B cell (primary cell): ENCODE data around the gene TMEM132D. TPM values are rescaled to one million over a fixed set of nuclear protein-coding genes. Genes with fewer than 3 reads are reported as not detected.

Experiments used
- ATAC-seq: fragments of 200-7000 bp; cut with Tn5 transposase; one replicate; pipeline ENCODE4 v1.10.0; 2021; ENCODE audit warnings: low read depth, mild to moderate bottlenecking, moderate number of reproducible peaks, moderate library complexity
- CTCF ChIA-PET: fragments of 350-600 bp; sonication (Branson Sonifier 250); formaldehyde crosslinking; loops from one replicate; lab custom pipeline; 2021; ENCODE audit warnings: antibody characterized with exemption, inconsistent platforms; lab: Charles Lee
- POLR2A ChIA-PET: fragments of 350-600 bp; sonication (Branson Sonifier 250); formaldehyde crosslinking; loops from one replicate; lab custom pipeline; 2021; ENCODE audit warnings: antibody characterized with exemption; lab: Charles Lee
- DNase-seq: peaks from one replicate; pipeline ENCODE4 v3.0.0; 2013
- H2AFZ ChIP-seq: 2 replicates; pipeline ENCODE4 v1.6.1; 2012; ENCODE audit warnings: mild to moderate bottlenecking, low read depth, low read length; ENCODE audit not compliant: insufficient read depth, poor library complexity, severe bottlenecking
- H3K27ac ChIP-seq, 2 donors: 1 replicate in 1 of 2; 2 replicates in 1 of 2; pipeline ENCODE4 v1.5.1; 2012 to 2013; ENCODE audit warnings: low read length in 2 of 2, mild to moderate bottlenecking in 2 of 2, moderate library complexity in 1 of 2
- H3K27me3 ChIP-seq, 4 experiments: fragments of 200-600 bp in 1 of 4; sonication (generic) in 1 of 4; replicated peaks in 1 of 4; 1 replicate in 2 of 4; 2 replicates in 2 of 4; pipeline versions ENCODE4 v1.6.1 to v1.7.0; 2013 to 2016; ENCODE audit warnings: low read length in 3 of 4, mild to moderate bottlenecking in 2 of 4, mixed read lengths in 1 of 4, moderate library complexity in 1 of 4; ENCODE audit not compliant: insufficient read depth in 4 of 4, control insufficient read depth in 3 of 4; ENCODE audit errors: control extremely low read depth in 1 of 4
- H3K36me3 ChIP-seq, 2 experiments: replicated peaks in 1 of 2; 1 replicate in 1 of 2; 2 replicates in 1 of 2; pipeline versions ENCODE4 v1.6.1 to v1.7.1; 2013; ENCODE audit warnings: low read length in 1 of 2; ENCODE audit not compliant: insufficient read depth in 2 of 2, control insufficient read depth in 1 of 2; ENCODE audit errors: control extremely low read depth in 1 of 2, extremely low read depth in 1 of 2
- H3K4me1 ChIP-seq, 2 donors: fragments of 200-600 bp in 1 of 2; sonication (generic) in 1 of 2; 1 replicate in 1 of 2; 2 replicates in 1 of 2; pipeline versions ENCODE4 v1.5.1 to v1.6.1; 2013 to 2017; ENCODE audit warnings: low read length in 2 of 2; ENCODE audit not compliant: control insufficient read depth in 2 of 2, insufficient read depth in 2 of 2
- H3K4me2 ChIP-seq: replicated peaks from 2 replicates; pipeline ENCODE3; 2012; ENCODE audit warnings: mild to moderate bottlenecking, low read depth, low read length; ENCODE audit not compliant: poor library complexity, severe bottlenecking
- H3K4me3 ChIP-seq, 5 experiments: fragments of 200-600 bp in 1 of 5; sonication (generic) in 1 of 5; 1 replicate in 3 of 5; 2 replicates in 2 of 5; pipeline versions ENCODE4 v1.5.1 to v1.7.0; 2011 to 2016; ENCODE audit warnings: low read length in 4 of 5, mild to moderate bottlenecking in 4 of 5, low read depth in 2 of 5, control low read depth in 1 of 5, moderate library complexity in 1 of 5; ENCODE audit not compliant: insufficient read depth in 1 of 5; ENCODE audit errors: control extremely low read depth in 1 of 5, extremely low read depth in 1 of 5
- H3K79me2 ChIP-seq: fragments of 200-600 bp; sonication (generic); one replicate; pipeline ENCODE4 v1.6.0; 2016; ENCODE audit warnings: low read length; ENCODE audit not compliant: control insufficient read depth, insufficient read depth
- H3K9ac ChIP-seq: fragments of 200-600 bp; sonication (generic); 2 replicates; pipeline ENCODE4 v1.6.1; 2017; ENCODE audit warnings: mild to moderate bottlenecking, low read length, moderate library complexity
- H3K9me3 ChIP-seq, 3 donors: one replicate each; pipeline versions ENCODE4 v1.6.1 to v1.7.1; 2013; ENCODE audit warnings: low read length in 2 of 3; ENCODE audit not compliant: control insufficient read depth in 2 of 3, insufficient read depth in 1 of 3; ENCODE audit errors: control extremely low read depth in 1 of 3
- H4K20me1 ChIP-seq: 2 replicates; pipeline ENCODE4 v1.6.0; 2012; ENCODE audit warnings: mild to moderate bottlenecking, low read length; ENCODE audit not compliant: insufficient read depth, control insufficient read depth, poor library complexity, severe bottlenecking
- H3K27ac Mint-ChIP-seq: one replicate; pipeline ENCODE4 v1.8.0; 2021; ENCODE audit warnings: mixed read lengths
- H3K27me3 Mint-ChIP-seq: one replicate; pipeline ENCODE4 v1.8.0; 2021; ENCODE audit warnings: mixed read lengths
- H3K4me1 Mint-ChIP-seq: one replicate; pipeline ENCODE4 v1.8.0; 2021; ENCODE audit warnings: mixed read lengths
- H3K4me3 Mint-ChIP-seq: one replicate; pipeline ENCODE4 v1.8.0; 2021; ENCODE audit warnings: mixed read lengths
- H3K9me3 Mint-ChIP-seq: one replicate; pipeline ENCODE4 v1.8.0; 2022; ENCODE audit warnings: mixed read lengths; ENCODE audit not compliant: insufficient read depth
- EZH2 ChIP-seq: IDR thresholded peaks from 2 replicates; pipeline ENCODE4 v1.6.1; 2012; ENCODE audit warnings: borderline replicate concordance, low read depth, mild to moderate bottlenecking, moderate library complexity, low read length; ENCODE audit not compliant: insufficient read depth, poor library complexity, severe bottlenecking
- WGBS: methylation state at CpG from one replicate; pipeline ENCODE4 v1.1.5; 2013; ENCODE audit warnings: missing lambda C conversion rate; ENCODE audit not compliant: insufficient coverage; 5-methylcytosine and 5-hydroxymethylcytosine counted together
- intact Hi-C: fragments of 100-400 bp; cut with micrococcal nuclease; formaldehyde crosslinking; loops from one replicate; pipeline ENCODE4 v1.10.0; 2022
- polyA plus RNA-seq: library from polyadenylated mRNA; depleted of rRNA; stranded (reverse); fragments of >200 nt; gene quantifications from 2 replicates; pipeline ENCODE4 v1.2.3, GENCODE V29; 2012
- total RNA-seq, 2 donors: library from RNA; stranded (reverse); fragments of 120-200 nt in 1 of 2; gene quantifications; 1 replicate in 1 of 2; 2 replicates in 1 of 2; pipeline versions ENCODE4 v1.2.3 to v1.2.4, GENCODE V29; 2013 to 2022
- TF ChIP-seq, protein P1 (sequence below): fragments of 200-600 bp; IDR thresholded peaks from one replicate; pipeline ENCODE4 v1.8.0; 2022; ENCODE audit warnings: antibody characterized with exemption, mild to moderate bottlenecking

The TMEM132D gene
- total and polyA plus RNA-seq, 2 donors (not counting 1 experiment from before 2014, with no cell fraction given), result not detected

DNA sequence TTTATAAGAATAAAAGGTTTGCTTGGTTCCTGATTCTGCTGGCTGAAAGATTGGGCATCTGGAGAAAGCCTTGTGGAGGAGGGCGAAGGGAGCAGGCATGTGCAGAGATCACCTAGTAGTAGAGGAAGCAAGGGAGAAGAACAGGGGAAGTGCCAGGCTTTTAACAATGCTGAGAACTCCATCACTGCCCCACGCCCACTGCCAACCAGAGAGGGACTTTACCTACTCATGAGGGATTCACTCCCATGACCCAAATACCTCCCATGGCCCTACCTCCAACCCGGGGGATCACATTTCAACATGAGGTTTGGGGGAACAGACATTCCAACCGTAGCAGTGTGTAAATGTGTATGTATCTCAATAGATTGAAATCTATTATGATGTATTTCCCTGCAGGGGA is 690.3 kb downstream of the TMEM132D start:
- H3K9me3 ChIP-seq, result peaks cover 0 to 15% (median 0%) of the 10 kb centered on the region in 3 donors
- WGBS, result 100% methylated on average over 1 of the region's 4 CpGs
- ChIA-PET POLR2A (no interaction called here), CTCF (no interaction called here)
- no peak overlapping the region for H3K4me3 ChIP-seq
- Mint-ChIP-seq H3K4me1 (no peaks in the 10 kb centered on the region), H3K27me3 (no peaks in the 10 kb centered on the region), H3K4me3 (no peak overlapping the region), H3K27ac (no peak overlapping the region), H3K9me3 (peaks cover 10% of the 10 kb centered on the region)
- no peak for TF ChIP-seq EZH2
- TF ChIP-seq, protein P1, sequence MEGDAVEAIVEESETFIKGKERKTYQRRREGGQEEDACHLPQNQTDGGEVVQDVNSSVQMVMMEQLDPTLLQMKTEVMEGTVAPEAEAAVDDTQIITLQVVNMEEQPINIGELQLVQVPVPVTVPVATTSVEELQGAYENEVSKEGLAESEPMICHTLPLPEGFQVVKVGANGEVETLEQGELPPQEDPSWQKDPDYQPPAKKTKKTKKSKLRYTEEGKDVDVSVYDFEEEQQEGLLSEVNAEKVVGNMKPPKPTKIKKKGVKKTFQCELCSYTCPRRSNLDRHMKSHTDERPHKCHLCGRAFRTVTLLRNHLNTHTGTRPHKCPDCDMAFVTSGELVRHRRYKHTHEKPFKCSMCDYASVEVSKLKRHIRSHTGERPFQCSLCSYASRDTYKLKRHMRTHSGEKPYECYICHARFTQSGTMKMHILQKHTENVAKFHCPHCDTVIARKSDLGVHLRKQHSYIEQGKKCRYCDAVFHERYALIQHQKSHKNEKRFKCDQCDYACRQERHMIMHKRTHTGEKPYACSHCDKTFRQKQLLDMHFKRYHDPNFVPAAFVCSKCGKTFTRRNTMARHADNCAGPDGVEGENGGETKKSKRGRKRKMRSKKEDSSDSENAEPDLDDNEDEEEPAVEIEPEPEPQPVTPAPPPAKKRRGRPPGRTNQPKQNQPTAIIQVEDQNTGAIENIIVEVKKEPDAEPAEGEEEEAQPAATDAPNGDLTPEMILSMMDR, result no peak
- no peak overlapping the region for H3K27ac ChIP-seq
- no peaks in the 10 kb centered on the region for H4K20me1 ChIP-seq
- H3K4me1 ChIP-seq, result no peaks in the 10 kb centered on the region
- no peak overlapping the region for H3K4me2 ChIP-seq
- DNase-seq (no peak), ATAC-seq (no peak)
- no peaks in the 10 kb centered on the region for H3K27me3 ChIP-seq
- intact Hi-C loops, result no loop called here
- H2AFZ ChIP-seq, result no peak overlapping the region
- H3K79me2 ChIP-seq, result no peaks in the 10 kb centered on the region
- H3K36me3 ChIP-seq, result no peaks in the 10 kb centered on the region
- H3K9ac ChIP-seq, result no peak overlapping the region

DNA sequence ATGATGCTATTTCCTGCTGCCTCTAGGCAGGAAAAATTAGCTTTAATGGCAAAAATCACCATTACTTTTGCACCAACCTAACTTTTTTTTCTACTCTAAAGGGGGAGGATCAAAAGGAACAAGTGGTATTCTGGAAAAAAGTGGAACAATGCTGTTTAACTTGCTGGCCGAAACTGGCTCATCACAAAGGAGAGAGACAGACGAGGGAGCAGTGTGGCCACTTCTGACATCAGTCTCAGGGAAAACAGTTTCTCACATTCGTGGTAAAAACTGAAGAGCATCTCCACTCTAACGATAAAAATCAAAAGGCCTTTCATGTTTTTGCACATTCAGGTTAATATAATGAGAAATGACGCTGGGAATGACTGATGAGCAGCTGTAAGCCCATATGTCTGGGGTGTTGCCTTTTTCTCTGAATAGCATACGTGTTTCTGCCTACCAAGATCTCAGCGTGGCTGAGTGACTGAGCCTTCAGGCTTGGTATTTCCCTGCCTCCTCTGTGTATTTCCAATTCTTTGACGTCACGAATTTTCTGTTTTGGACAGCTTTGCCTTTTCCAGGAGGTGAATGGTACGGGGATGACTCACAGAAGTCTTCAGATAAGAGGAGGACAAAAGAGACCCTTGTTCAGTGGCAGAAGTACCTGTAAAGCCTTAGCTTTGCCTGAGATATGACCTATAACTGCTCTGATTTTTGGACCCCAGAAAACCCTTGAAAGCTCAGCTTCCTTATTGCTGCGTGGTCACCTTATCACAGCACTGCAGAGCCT is 691.8 kb downstream of the TMEM132D start:
- Histone ChIP-seq H2AFZ (no peak overlapping the region), H3K27me3 (no peaks in the 10 kb centered on the region), H4K20me1 (no peaks in the 10 kb centered on the region), H3K4me2 (no peak overlapping the region), H3K27ac (no peak overlapping the region), H3K36me3 (no peaks in the 10 kb centered on the region), H3K9ac (no peak overlapping the region), H3K79me2 (no peaks in the 10 kb centered on the region), H3K4me1 (no peaks in the 10 kb centered on the region), H3K4me3 (no peak overlapping the region), H3K9me3 (peaks cover 0 to 12% (median 0%) of the 10 kb centered on the region in 3 donors)
- peaks cover 9% of the 10 kb centered on the region for H3K9me3 Mint-ChIP-seq
- H3K4me1 Mint-ChIP-seq, result no peaks in the 10 kb centered on the region
- ChIA-PET POLR2A (no interaction called here), CTCF (no interaction called here)
- H3K4me3 Mint-ChIP-seq, result no peak overlapping the region
- ATAC-seq (no peak), DNase-seq (no peak)
- no peak for TF ChIP-seq EZH2
- TF ChIP-seq, protein P1, result no peak
- no peaks in the 10 kb centered on the region for H3K27me3 Mint-ChIP-seq
- 62% methylated on average over 9 of the region's 11 CpGs for WGBS
- intact Hi-C loops, result no loop called here
- no peak overlapping the region for H3K27ac Mint-ChIP-seq
